Vagina (tissue), 2 donors: ENCODE results near the gene BCAS3. TPM values are rescaled to one million over a fixed set of nuclear protein-coding genes. Genes with fewer than 3 reads are reported as not detected.

Experiments
- DNase-seq, 2 donors: peaks; one replicate each; pipeline ENCODE4 v3.0.0-alpha.2; 2017; ENCODE audit errors: extremely low spot score in 2 of 2
- H3K27ac ChIP-seq: fragments of 200-600 bp; sonication (generic); one replicate; pipeline ENCODE4 v1.5.1; 2019
- H3K27me3 ChIP-seq: fragments of 200-600 bp; sonication (generic); one replicate; pipeline ENCODE4 v1.5.1; 2019
- H3K36me3 ChIP-seq, 2 donors: fragments of 200-600 bp; sonication (generic); one replicate each; pipeline ENCODE4 v1.5.1; 2017 to 2019
- H3K4me1 ChIP-seq: fragments of 200-600 bp; sonication (generic); one replicate; pipeline ENCODE4 v1.5.1; 2019
- H3K4me3 ChIP-seq, 2 donors: fragments of 200-600 bp; sonication (generic); 1 replicate in 1 of 2; 2 replicates in 1 of 2; pipeline ENCODE4 v1.5.1; 2016 to 2019
- H3K9me3 ChIP-seq: fragments of 200-600 bp; sonication (generic); one replicate; pipeline ENCODE4 v1.5.1; 2019
- CTCF ChIP-seq, 3 experiments: fragments of 450-650 bp in 2 of 3; fragments of 200-600 bp in 1 of 3; sonication (generic) in 1 of 3; IDR thresholded peaks; one replicate each; pipeline ENCODE4 v1.5.1; 2017 to 2019; ENCODE audit warnings: antibody characterized with exemption in 3 of 3, mild to moderate bottlenecking in 2 of 3, moderate library complexity in 2 of 3
- POLR2A ChIP-seq, 2 donors: fragments of 450-650 bp; IDR thresholded peaks; one replicate each; pipeline ENCODE4 v1.6.1; 2017; ENCODE audit warnings: antibody characterized with exemption in 2 of 2, mild to moderate bottlenecking in 2 of 2, moderate library complexity in 2 of 2
- POLR2AphosphoS5 ChIP-seq, 2 donors: sonication (generic); formaldehyde crosslinking; IDR thresholded peaks; one replicate each; pipeline ENCODE4 v1.9.0; 2017; ENCODE audit warnings: antibody characterized with exemption in 2 of 2, mild to moderate bottlenecking in 2 of 2, low read depth in 1 of 2; ENCODE audit not compliant: insufficient read depth in 1 of 2
- intact Hi-C: fragments of 100-400 bp; cut with DNase I; formaldehyde crosslinking; loops from one replicate; pipeline ENCODE4 v1.15.1; 2023
- total RNA-seq: library from RNA; depleted of rRNA; stranded (reverse); fragments of >200 nt; gene quantifications from one replicate; pipeline ENCODE4 v1.2.3, GENCODE V29; 2016

Gene BCAS3
- total RNA-seq, 1 donor from 2014 or later, result 33.1 TPM

DNA sequence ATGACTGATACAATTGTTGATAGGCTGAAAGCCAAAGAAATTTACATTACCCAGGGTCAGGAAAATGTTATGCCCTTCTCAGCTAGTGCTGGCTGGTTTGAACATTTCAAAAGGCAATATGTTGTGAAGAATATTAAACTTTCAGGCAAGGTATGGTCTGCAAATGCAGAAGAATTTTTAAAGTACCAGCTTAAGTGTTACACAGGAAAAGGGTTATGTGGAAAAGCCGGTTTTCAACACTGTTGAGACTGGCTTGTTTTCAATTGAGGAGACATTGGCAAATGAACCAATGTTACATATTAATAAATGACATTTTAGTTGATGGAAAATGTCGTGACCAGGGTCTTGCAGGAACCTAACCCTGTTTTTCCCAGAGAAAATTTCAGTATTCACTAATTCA, 506.1 kb downstream of the BCAS3 start:
- H3K4me1 ChIP-seq, result no peaks in the 10 kb centered on the region

GRCh38 chr17:61185385-61185784, 507.7 kb downstream of the BCAS3 start:
- intact Hi-C loops, result no loop called here
- Histone ChIP-seq H3K4me3 (no peak overlapping the region), H3K36me3 (no peaks in the 10 kb centered on the region), H3K27me3 (no peaks in the 10 kb centered on the region), H3K9me3 (no peaks in the 10 kb centered on the region), H3K27ac (no peak overlapping the region), H3K4me1 (no peaks in the 10 kb centered on the region)
- DNase-seq, result no peak
- TF ChIP-seq POLR2A (IDR thresholded peaks at IDR 0.05), result no peak
- no peak for TF ChIP-seq POLR2AphosphoS5 (IDR thresholded peaks at IDR 0.05; ENCODE audit: insufficient read depth in 1 of 2, low read depth in 1 of 2)
- no peak for TF ChIP-seq CTCF (IDR thresholded peaks at IDR 0.05)

More for the DNA sequence above, 506.1 kb downstream of the BCAS3 start:
- no peak for DNase-seq
- no peak for TF ChIP-seq POLR2AphosphoS5 (IDR thresholded peaks at IDR 0.05; ENCODE audit: insufficient read depth in 1 of 2, low read depth in 1 of 2)
- TF ChIP-seq CTCF (IDR thresholded peaks at IDR 0.05), result no peak
- no peak for TF ChIP-seq POLR2A (IDR thresholded peaks at IDR 0.05)
- no peak overlapping the region for H3K27ac ChIP-seq
- no peaks in the 10 kb centered on the region for H3K9me3 ChIP-seq
- no peak overlapping the region for H3K4me3 ChIP-seq
- H3K36me3 ChIP-seq, result no peaks in the 10 kb centered on the region
- intact Hi-C loops, result no loop called here
- H3K27me3 ChIP-seq, result no peaks in the 10 kb centered on the region

DNA sequence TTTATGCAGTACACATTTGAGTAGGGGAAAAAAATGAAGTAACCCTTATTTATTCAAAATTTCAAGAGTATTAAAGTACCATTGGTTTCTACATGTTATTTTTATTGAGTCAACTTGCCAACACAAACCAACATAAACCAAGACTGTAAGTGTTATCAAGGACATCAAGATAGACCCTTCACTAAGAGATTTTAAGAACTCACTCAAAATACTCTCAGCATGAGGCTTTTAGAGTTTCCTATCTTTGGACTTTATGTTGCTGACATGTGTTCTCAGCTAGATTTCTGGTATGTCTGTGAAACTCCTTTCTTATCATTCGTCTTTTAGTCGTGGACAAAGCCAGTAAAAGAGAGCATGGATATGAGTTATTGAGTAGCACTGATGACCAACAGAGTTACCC, 509.4 kb downstream of the BCAS3 start:
- no peak for TF ChIP-seq POLR2AphosphoS5 (IDR thresholded peaks at IDR 0.05; ENCODE audit: insufficient read depth in 1 of 2, low read depth in 1 of 2)
- no peak for TF ChIP-seq CTCF (IDR thresholded peaks at IDR 0.05)
- TF ChIP-seq POLR2A (IDR thresholded peaks at IDR 0.05), result no peak
- Histone ChIP-seq H3K27ac (no peak overlapping the region), H3K9me3 (no peaks in the 10 kb centered on the region), H3K4me3 (no peak overlapping the region), H3K36me3 (no peaks in the 10 kb centered on the region), H3K4me1 (no peaks in the 10 kb centered on the region), H3K27me3 (no peaks in the 10 kb centered on the region)
- intact Hi-C loops, result no loop called here
- DNase-seq, result no peak

GRCh38 chr17:61188081-61188480, 510.4 kb downstream of the BCAS3 start:
- intact Hi-C loops, result no loop called here
- no peaks in the 10 kb centered on the region for H3K4me1 ChIP-seq
- no peaks in the 10 kb centered on the region for H3K9me3 ChIP-seq
- H3K36me3 ChIP-seq, result no peaks in the 10 kb centered on the region
- no peak overlapping the region for H3K27ac ChIP-seq
- no peaks in the 10 kb centered on the region for H3K27me3 ChIP-seq
- no peak overlapping the region for H3K4me3 ChIP-seq
- no peak for DNase-seq
- TF ChIP-seq POLR2A (IDR thresholded peaks at IDR 0.05) (no peak), CTCF (IDR thresholded peaks at IDR 0.05) (no peak), POLR2AphosphoS5 (IDR thresholded peaks at IDR 0.05; ENCODE audit: insufficient read depth in 1 of 2, low read depth in 1 of 2) (no peak)

GRCh38 chr17:61189968-61190367, 512.3 kb downstream of the BCAS3 start:
- H3K27ac ChIP-seq, result no peak overlapping the region
- intact Hi-C loops, result no loop called here
- DNase-seq, result no peak
- no peak for TF ChIP-seq CTCF (IDR thresholded peaks at IDR 0.05)
- H3K9me3 ChIP-seq, result no peaks in the 10 kb centered on the region
- no peaks in the 10 kb centered on the region for H3K36me3 ChIP-seq
- no peaks in the 10 kb centered on the region for H3K4me1 ChIP-seq
- H3K27me3 ChIP-seq, result no peaks in the 10 kb centered on the region
- no peak overlapping the region for H3K4me3 ChIP-seq
